ENCODE data around the gene RAB8A. TPM values are rescaled to one million over a fixed set of nuclear protein-coding genes. Genes with fewer than 3 reads are reported as not detected.

RAB8A gene
- total RNA-seq, 1 donor = 99.9 TPM

GRCh38 chr19:16142032-16142580 lies 30.4 kb downstream of the RAB8A start:
- TF ChIP-seq CTCF (IDR thresholded peaks at IDR 0.05; ENCODE audit: insufficient read depth, low read length) = no peak
- DNase-seq (ENCODE audit: low read depth) = no peak
- H3K4me3 ChIP-seq (ENCODE audit: low read depth, low read length) = no peak overlapping the region

- H3K4me3 ChIP-seq (ENCODE audit: low read depth, low read length) = no peak within 1 kb of the TSS
- DNase-seq (ENCODE audit: low read depth) = no peak
- no peak for TF ChIP-seq CTCF (IDR thresholded peaks at IDR 0.05; ENCODE audit: insufficient read depth, low read length)
Measured at GRCh38 chr19:16143399-16144215, 31.9 kb downstream of the RAB8A start, which contains the start of gene HSH2D. Gene HSH2D (plus strand): TSS chr19:16143685. CDS start chr19:16148751, 5,066 bp downstream.

GRCh38 chr19:16144216-16144581 lies 32.5 kb downstream of the RAB8A start:
- no peak for TF ChIP-seq CTCF (IDR thresholded peaks at IDR 0.05; ENCODE audit: insufficient read depth, low read length)
- no peak for DNase-seq (ENCODE audit: low read depth)
- H3K4me3 ChIP-seq (ENCODE audit: low read depth, low read length) = no peak overlapping the region

GRCh38 chr19:16146112-16146511 lies 34.4 kb downstream of the RAB8A start:
- H3K4me3 ChIP-seq (ENCODE audit: low read depth, low read length) = no peak overlapping the region
- DNase-seq (ENCODE audit: low read depth) = no peak
- TF ChIP-seq CTCF (IDR thresholded peaks at IDR 0.05; ENCODE audit: insufficient read depth, low read length) = no peak

GRCh38 chr19:16148443-16149229 lies 36.9 kb downstream of the RAB8A start:
- H3K4me3 ChIP-seq (ENCODE audit: low read depth, low read length) = no peak overlapping the region
- no peak for DNase-seq (ENCODE audit: low read depth)
- no peak for TF ChIP-seq CTCF (IDR thresholded peaks at IDR 0.05; ENCODE audit: insufficient read depth, low read length)

- DNase-seq (ENCODE audit: low read depth) = no peak
- no peak overlapping the region for H3K4me3 ChIP-seq (ENCODE audit: low read depth, low read length)
- TF ChIP-seq CTCF (IDR thresholded peaks at IDR 0.05; ENCODE audit: insufficient read depth, low read length) = no peak
Measured at GRCh38 chr19:16153582-16154336, 42.1 kb downstream of the RAB8A start.
